MCF 10A (cell line): ENCODE results near the gene SLC23A3. TPM values are rescaled to one million over a fixed set of nuclear protein-coding genes. Genes with fewer than 3 reads are reported as not detected.

Experiments
- BruUV-seq: library from RNA; stranded (reverse); fragments of 400-500 nt; replicated peaks from 2 replicates; lab custom pipeline; 2021; lab: Mats Ljungman, UMichigan
- CTCF ChIA-PET: fragments of 300-600 bp; sonication (Branson Sonifier 250); formaldehyde crosslinking; extraction: SDS; loops from one replicate; lab custom pipeline; 2021; ENCODE audit warnings: antibody characterized with exemption, inconsistent platforms; lab: Yijun Ruan, JAX
- POLR2A ChIA-PET: fragments of 300-600, 350-650 bp; sonication (Branson Sonifier 250); formaldehyde crosslinking; extraction: SDS; loops from one replicate; lab custom pipeline; 2020; ENCODE audit warnings: antibody characterized with exemption, inconsistent platforms; lab: Yijun Ruan, JAX
- DNase-seq: peaks from one replicate; pipeline ENCODE4 v3.0.0-alpha.2; 2018; ENCODE audit not compliant: unreplicated experiment
- H3K27ac Mint-ChIP-seq: one replicate; pipeline ENCODE4 v1.8.0; 2022; ENCODE audit warnings: mild to moderate bottlenecking, low read depth, mixed read lengths; ENCODE audit not compliant: unreplicated experiment
- H3K27me3 Mint-ChIP-seq: one replicate; pipeline ENCODE4 v1.8.0; 2022; ENCODE audit warnings: mixed read lengths; ENCODE audit not compliant: insufficient read depth, unreplicated experiment
- H3K36me3 Mint-ChIP-seq: one replicate; pipeline ENCODE4 v1.8.0; 2022; ENCODE audit warnings: mild to moderate bottlenecking, moderate library complexity, mixed read lengths; ENCODE audit not compliant: insufficient read depth, unreplicated experiment
- H3K4me1 Mint-ChIP-seq: one replicate; pipeline ENCODE4 v1.8.0; 2022; ENCODE audit warnings: mixed read lengths; ENCODE audit not compliant: insufficient read depth, unreplicated experiment
- H3K4me3 Mint-ChIP-seq: one replicate; pipeline ENCODE4 v1.8.0; 2022; ENCODE audit warnings: mild to moderate bottlenecking, moderate library complexity, mixed read lengths; ENCODE audit not compliant: unreplicated experiment
- H3K9me3 Mint-ChIP-seq: one replicate; pipeline ENCODE4 v1.8.0; 2022; ENCODE audit warnings: mixed read lengths; ENCODE audit not compliant: unreplicated experiment
- intact Hi-C: fragments of 100-400 bp; cut with micrococcal nuclease; formaldehyde crosslinking; loops from 2 replicates; pipeline ENCODE4 v1.14.1; 2022
- total RNA-seq: library from RNA; stranded (reverse); gene quantifications from 2 replicates; pipeline ENCODE4 v1.2.3, GENCODE V29; 2022
- TF ChIP-seq, protein P1 (sequence below): fragments of 200-600 bp; IDR thresholded peaks from one replicate; pipeline ENCODE4 v1.8.0; 2022; ENCODE audit warnings: antibody characterized with exemption, mild to moderate bottlenecking; ENCODE audit not compliant: unreplicated experiment

Gene SLC23A3
- total RNA-seq, 1 experiment from 2014 or later, result 1.7 TPM

- Mint-ChIP-seq H3K27me3 (no peaks in the 10 kb centered on the region), H3K4me1 (no peaks in the 10 kb centered on the region), H3K9me3 (no peaks in the 10 kb centered on the region), H3K4me3 (peak overlapping the region; percentile 48), H3K27ac (peak overlapping the region; percentile 83), H3K36me3 (peaks cover 37% of the 10 kb centered on the region)
- ChIA-PET POLR2A (interaction anchor here (2.4 to 6.3 kb wide), 5 partner anchors 9 to 40 kb away, joined by 18 to 127 read pairs (median 60); partner anchors contain the start of genes ANKZF1, ATG9A, CNPPD1 and GLB1L), CTCF (interaction anchor here (0.6 to 5.2 kb wide), 7 partner anchors 10 to 84 kb away, joined by 3 to 24 read pairs (median 5); no protein-coding TSS in a partner anchor)
- TF ChIP-seq, protein P1, sequence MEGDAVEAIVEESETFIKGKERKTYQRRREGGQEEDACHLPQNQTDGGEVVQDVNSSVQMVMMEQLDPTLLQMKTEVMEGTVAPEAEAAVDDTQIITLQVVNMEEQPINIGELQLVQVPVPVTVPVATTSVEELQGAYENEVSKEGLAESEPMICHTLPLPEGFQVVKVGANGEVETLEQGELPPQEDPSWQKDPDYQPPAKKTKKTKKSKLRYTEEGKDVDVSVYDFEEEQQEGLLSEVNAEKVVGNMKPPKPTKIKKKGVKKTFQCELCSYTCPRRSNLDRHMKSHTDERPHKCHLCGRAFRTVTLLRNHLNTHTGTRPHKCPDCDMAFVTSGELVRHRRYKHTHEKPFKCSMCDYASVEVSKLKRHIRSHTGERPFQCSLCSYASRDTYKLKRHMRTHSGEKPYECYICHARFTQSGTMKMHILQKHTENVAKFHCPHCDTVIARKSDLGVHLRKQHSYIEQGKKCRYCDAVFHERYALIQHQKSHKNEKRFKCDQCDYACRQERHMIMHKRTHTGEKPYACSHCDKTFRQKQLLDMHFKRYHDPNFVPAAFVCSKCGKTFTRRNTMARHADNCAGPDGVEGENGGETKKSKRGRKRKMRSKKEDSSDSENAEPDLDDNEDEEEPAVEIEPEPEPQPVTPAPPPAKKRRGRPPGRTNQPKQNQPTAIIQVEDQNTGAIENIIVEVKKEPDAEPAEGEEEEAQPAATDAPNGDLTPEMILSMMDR, result no peak
- BruUV-seq, result no TSS peak
- intact Hi-C loops, result no loop called here
- DNase-seq, result no peak
These were observed 46.7 kb upstream of the SLC23A3 start for GRCh38 chr2:219216535-219216915.

DNA sequence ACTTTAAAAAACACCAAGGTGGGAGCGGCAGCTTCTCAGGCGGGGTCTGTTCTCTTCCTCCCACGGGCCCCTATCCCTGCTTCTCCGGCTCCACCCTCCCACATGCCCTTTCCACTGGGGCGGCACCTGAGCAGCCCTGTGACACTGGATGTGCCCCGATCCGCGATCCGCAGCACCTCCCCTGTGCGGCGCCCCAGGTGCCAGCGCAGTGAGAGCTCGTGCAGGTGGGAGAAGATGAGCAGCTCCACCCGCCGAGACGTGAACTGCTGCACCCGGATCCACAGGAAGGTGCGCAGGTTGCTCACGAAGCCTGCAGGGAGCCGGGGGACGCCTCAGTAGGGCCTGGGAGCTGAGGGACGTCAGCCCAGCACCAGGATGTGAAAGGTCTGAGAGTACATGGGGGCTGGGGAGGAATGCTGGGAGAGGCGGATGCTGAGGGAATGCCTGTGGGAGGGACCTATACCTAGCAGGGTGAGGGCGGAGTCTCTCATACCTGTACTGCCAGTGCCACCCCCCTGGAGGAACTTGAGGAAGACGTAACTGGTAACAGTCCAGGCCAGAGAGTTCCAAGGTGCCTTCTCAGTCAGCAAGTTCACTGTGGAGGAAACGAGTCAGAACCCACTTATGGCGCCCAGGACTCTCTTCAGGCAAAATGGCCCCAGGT is 46.2 kb upstream of the SLC23A3 start:
- intact Hi-C loops, result no loop called here
- no peak for DNase-seq
- H3K36me3 Mint-ChIP-seq, result peaks cover 42% of the 10 kb centered on the region

DNA sequence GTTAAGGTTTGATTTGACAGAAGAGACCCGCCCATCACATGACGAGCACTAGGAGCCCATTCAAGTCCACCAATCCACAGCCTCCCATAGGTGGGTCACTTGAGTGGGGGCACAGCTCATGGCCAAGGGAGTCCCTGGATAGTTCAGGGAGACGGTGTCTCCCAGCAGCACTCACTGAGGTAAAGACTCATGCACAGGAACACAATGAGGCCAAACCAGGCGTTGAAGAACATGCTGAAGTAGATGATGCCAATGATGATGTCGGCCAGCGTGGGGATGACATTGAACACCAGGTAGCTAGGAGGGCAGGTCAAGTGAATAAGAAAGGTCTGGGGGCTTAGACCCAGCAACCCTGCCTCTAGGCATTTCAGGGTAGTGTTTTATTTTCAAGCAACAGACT is 45.0 kb upstream of the SLC23A3 start:
- BruUV-seq, result no TSS peak
- peaks cover 54% of the 10 kb centered on the region for H3K36me3 Mint-ChIP-seq
- DNase-seq, result no peak
- no peak overlapping the region for H3K4me3 Mint-ChIP-seq
- TF ChIP-seq, protein P1, result no peak
- H3K27me3 Mint-ChIP-seq, result no peaks in the 10 kb centered on the region
- POLR2A ChIA-PET, result interaction anchor here (6.3 kb wide), 1 partner anchor 14 kb away, joined by 127 read pairs; the partner anchor contains the start of genes ANKZF1 and ATG9A
- H3K4me1 Mint-ChIP-seq, result no peaks in the 10 kb centered on the region
- CTCF ChIA-PET, result interaction anchor here (5.2 kb wide), 1 partner anchor 80 kb away, joined by 24 read pairs; no protein-coding TSS in a partner anchor
- no peaks in the 10 kb centered on the region for H3K9me3 Mint-ChIP-seq
- no peak overlapping the region for H3K27ac Mint-ChIP-seq
- intact Hi-C loops, result no loop called here

More for the DNA sequence above, 46.2 kb upstream of the SLC23A3 start:
- H3K4me1 Mint-ChIP-seq, result no peaks in the 10 kb centered on the region
- no peak overlapping the region for H3K27ac Mint-ChIP-seq
- ChIA-PET POLR2A (interaction anchor here (2.4 to 6.3 kb wide), 4 partner anchors 9 to 36 kb away, joined by 18 to 127 read pairs (median 62); partner anchors contain the start of genes ANKZF1, ATG9A, GLB1L and STK16), CTCF (interaction anchor here (0.6 to 5.2 kb wide), 6 partner anchors 10 to 79 kb away, joined by 3 to 24 read pairs (median 4); no protein-coding TSS in a partner anchor)
- H3K9me3 Mint-ChIP-seq, result no peaks in the 10 kb centered on the region
- no peaks in the 10 kb centered on the region for H3K27me3 Mint-ChIP-seq
- TF ChIP-seq, protein P1, result no peak
- no TSS peak for BruUV-seq
- H3K4me3 Mint-ChIP-seq, result no peak overlapping the region

GRCh38 chr2:219214141-219214540 is 44.3 kb upstream of the SLC23A3 start:
- DNase-seq, result no peak
- CTCF ChIA-PET, result no interaction called here
- Mint-ChIP-seq H3K9me3 (no peaks in the 10 kb centered on the region), H3K4me1 (no peaks in the 10 kb centered on the region), H3K36me3 (peaks cover 61% of the 10 kb centered on the region), H3K27me3 (no peaks in the 10 kb centered on the region), H3K27ac (peak overlapping the region; percentile 40), H3K4me3 (no peak overlapping the region)
- TF ChIP-seq, protein P1, result no peak
- BruUV-seq, result no TSS peak
- intact Hi-C loops, result no loop called here
- POLR2A ChIA-PET, result interaction anchor here (2.0 kb wide), 1 partner anchor 15 kb away, joined by 7 read pairs; the partner anchor contains the start of genes ANKZF1 and ATG9A
